PC-3 (cell line): Measurements from ENCODE around the gene NPTXR. TPM values are rescaled to one million over a fixed set of nuclear protein-coding genes. Genes with fewer than 3 reads are reported as not detected.
A peak's percentile ranks its signal among the peaks of the same experiment; 100 is the strongest.

ENCODE experiments used
- ATAC-seq: fragments of 200-7000 bp; cut with Tn5 transposase; 2 replicates; pipeline ENCODE4 v1.9.1; 2020; ENCODE audit warnings: mild to moderate bottlenecking, moderate library complexity
- BruUV-seq: library from RNA; stranded (reverse); fragments of 400-500 nt; replicated peaks from 2 replicates; lab custom pipeline; 2021; lab: Mats Ljungman, UMichigan
- CTCF ChIA-PET: fragments of 300-600 bp; sonication (Branson Sonifier 250); formaldehyde crosslinking; loops from one replicate; lab custom pipeline; 2022; ENCODE audit warnings: antibody characterized with exemption; lab: Charles Lee
- POLR2A ChIA-PET: fragments of 300-600 bp; sonication (Branson Sonifier 250); formaldehyde crosslinking; loops from one replicate; lab custom pipeline; 2022; ENCODE audit warnings: antibody characterized with exemption; ENCODE audit not compliant: unreplicated experiment; lab: Charles Lee
- DNase-seq: peaks from one replicate; pipeline ENCODE4 v3.0.0-alpha.2; 2015
- H2AFZ ChIP-seq: fragments of 300-600 bp; sonication (generic); 2 replicates; pipeline ENCODE4 v1.6.0; 2016; ENCODE audit warnings: antibody characterized with exemption, low read length
- H3F3A ChIP-seq: fragments of 300-600 bp; sonication (generic); one replicate; pipeline ENCODE4 v1.6.0; 2017; ENCODE audit warnings: antibody characterized with exemption, low read length, control low read depth, mild to moderate bottlenecking; ENCODE audit not compliant: unreplicated experiment
- H3K27ac ChIP-seq: fragments of 300-600 bp; sonication (generic); 2 replicates; pipeline ENCODE4 v1.5.1; 2016; ENCODE audit warnings: mild to moderate bottlenecking, low read length
- H3K27me3 ChIP-seq: fragments of 300-600 bp; sonication (generic); 2 replicates; pipeline ENCODE4 v1.6.1; 2016; ENCODE audit warnings: low read length, mixed read lengths
- H3K36me3 ChIP-seq: fragments of 300-600 bp; sonication (generic); 2 replicates; pipeline ENCODE4 v1.6.1; 2016; ENCODE audit warnings: low read depth, mixed run types, low read length, mixed read lengths
- H3K4me1 ChIP-seq: fragments of 300-600 bp; sonication (generic); 2 replicates; pipeline ENCODE4 v1.5.1; 2016; ENCODE audit warnings: low read length; ENCODE audit not compliant: insufficient read depth
- H3K4me2 ChIP-seq: fragments of 300-600 bp; sonication (generic); 2 replicates; pipeline ENCODE4 v1.6.0; 2016; ENCODE audit warnings: low read length
- H3K4me3 ChIP-seq: fragments of 300-600 bp; sonication (generic); 2 replicates; pipeline ENCODE4 v1.5.1; 2016; ENCODE audit warnings: mild to moderate bottlenecking, low read length, mixed read lengths
- H3K79me2 ChIP-seq: fragments of 300-600 bp; sonication (generic); 2 replicates; pipeline ENCODE4 v1.6.1; 2017; ENCODE audit warnings: low read length, mixed read lengths
- H3K9ac ChIP-seq: fragments of 300-600 bp; sonication (generic); 2 replicates; pipeline ENCODE4 v1.6.0; 2016; ENCODE audit warnings: mild to moderate bottlenecking, low read length
- H3K9me2 ChIP-seq: fragments of 300-600 bp; sonication (generic); replicated peaks from 2 replicates; pipeline ENCODE4 v1.6.1; 2016; ENCODE audit warnings: mixed run types, low read length, mixed read lengths
- H3K9me3 ChIP-seq: fragments of 300-600 bp; sonication (generic); 2 replicates; pipeline ENCODE4 v1.6.1; 2016; ENCODE audit warnings: low read length, mixed read lengths
- H4K20me1 ChIP-seq: fragments of 300-600 bp; sonication (generic); 2 replicates; pipeline ENCODE4 v1.6.1; 2016; ENCODE audit warnings: low read length, mixed read lengths
- EZH2 ChIP-seq: fragments of 300-600 bp; sonication (generic); IDR thresholded peaks from one replicate; pipeline ENCODE4 v1.6.1; 2017; ENCODE audit warnings: antibody characterized with exemption, mild to moderate bottlenecking, low read length; ENCODE audit not compliant: unreplicated experiment
- EZH2phosphoT487 ChIP-seq: fragments of 300-600 bp; sonication (generic); IDR thresholded peaks from 2 replicates; pipeline ENCODE4 v1.6.1; 2018; ENCODE audit warnings: mild to moderate bottlenecking, antibody characterized with exemption, low read length, borderline replicate concordance
- intact Hi-C: fragments of 100-400 bp; cut with micrococcal nuclease; formaldehyde crosslinking; loops from 2 replicates; pipeline ENCODE4 v1.9.0; 2023
- total RNA-seq: library from RNA; depleted of rRNA; stranded (reverse); fragments of >200 nt; gene quantifications from 2 replicates; pipeline ENCODE4 v1.2.3, GENCODE V29; 2014
- TF ChIP-seq, protein P1 (sequence below): fragments of 300-600 bp; sonication (generic); conservative IDR thresholded peaks from 2 replicates; pipeline ENCODE4 v1.5.1; 2017; ENCODE audit warnings: antibody characterized with exemption, low read depth, mild to moderate bottlenecking, low read length

NPTXR gene
- total RNA-seq, 1 experiment from 2014 or later = 2.8 TPM

DNA sequence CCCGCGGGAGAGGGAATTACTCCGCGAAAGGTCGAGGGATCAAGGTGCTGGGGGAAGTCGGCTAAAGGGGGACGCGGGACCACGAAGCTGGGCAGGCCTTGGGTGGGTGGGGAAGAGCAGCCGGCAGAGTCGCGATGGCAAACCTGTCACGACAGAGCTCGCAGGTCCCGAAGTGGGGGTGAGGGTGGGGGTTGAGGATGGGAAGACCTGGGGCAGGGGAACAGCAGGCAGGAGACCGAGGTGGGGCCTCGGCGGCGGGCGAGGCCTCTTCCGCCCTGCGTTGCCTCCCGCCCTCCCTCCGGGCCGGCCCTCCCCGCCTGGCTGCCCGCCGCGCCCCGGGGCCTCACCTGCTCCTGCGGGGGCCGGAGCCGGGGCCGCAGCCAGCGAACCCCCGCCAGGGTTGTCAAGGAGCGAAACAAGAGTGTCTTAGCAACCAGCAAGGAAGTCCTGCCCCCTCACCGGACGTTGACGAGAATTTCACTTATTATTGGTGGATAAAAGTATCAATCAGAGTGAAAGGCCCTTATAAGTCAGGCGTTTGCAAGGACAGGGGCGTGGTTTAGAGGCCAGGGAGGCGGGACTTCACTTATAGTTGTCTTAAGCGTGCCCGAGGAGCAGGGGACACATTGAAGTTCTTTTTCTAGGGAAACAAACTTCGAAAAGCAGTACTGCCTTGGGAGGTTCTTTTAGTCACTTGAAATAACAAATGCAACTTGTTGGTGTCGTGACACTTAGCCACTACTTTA, 49.9 kb downstream of the NPTXR start, which contains the start of gene DNAL4:
DNAL4 (minus strand) TSS at position 423 of the 746 bp plus-strand sequence. CDS start 11,412 bp downstream, outside the sequence.
- H3K9ac ChIP-seq = peak within 1 kb of the TSS; percentile 68
- peak within 1 kb of the TSS; percentile 81 for H3K4me3 ChIP-seq
- peaks cover 6% of the 10 kb centered on the region for H3K79me2 ChIP-seq
- no TSS peak for BruUV-seq
- H3K27ac ChIP-seq = no peak within 1 kb of the TSS
- TF ChIP-seq, protein P1, sequence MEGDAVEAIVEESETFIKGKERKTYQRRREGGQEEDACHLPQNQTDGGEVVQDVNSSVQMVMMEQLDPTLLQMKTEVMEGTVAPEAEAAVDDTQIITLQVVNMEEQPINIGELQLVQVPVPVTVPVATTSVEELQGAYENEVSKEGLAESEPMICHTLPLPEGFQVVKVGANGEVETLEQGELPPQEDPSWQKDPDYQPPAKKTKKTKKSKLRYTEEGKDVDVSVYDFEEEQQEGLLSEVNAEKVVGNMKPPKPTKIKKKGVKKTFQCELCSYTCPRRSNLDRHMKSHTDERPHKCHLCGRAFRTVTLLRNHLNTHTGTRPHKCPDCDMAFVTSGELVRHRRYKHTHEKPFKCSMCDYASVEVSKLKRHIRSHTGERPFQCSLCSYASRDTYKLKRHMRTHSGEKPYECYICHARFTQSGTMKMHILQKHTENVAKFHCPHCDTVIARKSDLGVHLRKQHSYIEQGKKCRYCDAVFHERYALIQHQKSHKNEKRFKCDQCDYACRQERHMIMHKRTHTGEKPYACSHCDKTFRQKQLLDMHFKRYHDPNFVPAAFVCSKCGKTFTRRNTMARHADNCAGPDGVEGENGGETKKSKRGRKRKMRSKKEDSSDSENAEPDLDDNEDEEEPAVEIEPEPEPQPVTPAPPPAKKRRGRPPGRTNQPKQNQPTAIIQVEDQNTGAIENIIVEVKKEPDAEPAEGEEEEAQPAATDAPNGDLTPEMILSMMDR = no peak
- TF ChIP-seq EZH2phosphoT487 = no peak
- TF ChIP-seq EZH2 = no peak
- H3F3A ChIP-seq = no peaks in the 10 kb centered on the region
- H3K36me3 ChIP-seq = no peaks in the 10 kb centered on the region
- H3K27me3 ChIP-seq = peaks cover 4% of the 10 kb centered on the region; the same call in 1 of the 2 replicates
- H3K4me2 ChIP-seq = peak within 1 kb of the TSS; percentile 92
- ChIA-PET POLR2A (interaction anchor here (0.7 kb wide), 1 partner anchor 18 kb away, joined by 3 read pairs; no protein-coding TSS in a partner anchor), CTCF (interaction anchor here (0.7 kb wide), 1 partner anchor 737 kb away, joined by 5 read pairs; no protein-coding TSS in a partner anchor)
- no peaks in the 10 kb centered on the region for H3K9me2 ChIP-seq
- peaks cover 14% of the 10 kb centered on the region for H3K4me1 ChIP-seq
- H3K9me3 ChIP-seq = no peaks in the 10 kb centered on the region
- DNase-seq = peak; percentile 98
- no peaks in the 10 kb centered on the region for H4K20me1 ChIP-seq
- intact Hi-C loops = no loop called here
- H2AFZ ChIP-seq = peak within 1 kb of the TSS; percentile 54
- peak; percentile 96 for ATAC-seq

DNA sequence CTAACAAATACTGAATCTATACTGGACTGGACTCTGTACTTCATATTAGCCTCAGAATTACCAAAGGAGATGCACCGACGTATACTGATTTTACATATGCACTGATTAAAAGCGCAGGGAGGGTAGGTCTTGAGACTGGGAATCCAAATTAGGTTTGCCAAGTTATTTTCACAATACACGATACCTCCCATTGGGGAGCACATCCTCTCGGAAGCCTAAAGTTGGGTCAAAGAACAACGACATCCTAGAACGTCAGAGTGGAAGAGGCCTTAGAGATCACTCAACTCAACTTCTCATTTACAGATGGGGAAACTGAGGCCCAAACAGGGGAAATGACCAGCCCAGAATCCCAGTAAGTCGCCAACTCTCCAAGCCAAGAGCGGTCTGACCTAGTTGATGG, 50.5 kb downstream of the NPTXR start:
- H3K36me3 ChIP-seq = no peaks in the 10 kb centered on the region
- ChIA-PET CTCF (interaction anchor here (0.7 to 1.0 kb wide), 2 partner anchors 24 to 737 kb away, joined by 3 to 5 read pairs; no protein-coding TSS in a partner anchor), POLR2A (interaction anchor here (0.6 kb wide), 1 partner anchor 9 kb away, joined by 8 read pairs; no protein-coding TSS in a partner anchor)
- TF ChIP-seq EZH2phosphoT487 (no peak), EZH2 (no peak)
- peak overlapping the region; percentile 54 for H2AFZ ChIP-seq
- intact Hi-C loops = no loop called here
- H3K4me3 ChIP-seq = peak overlapping the region; percentile 81
- ATAC-seq (no peak), DNase-seq (no peak)
- BruUV-seq = TSS peak; percentile 73
- no peaks in the 10 kb centered on the region for H4K20me1 ChIP-seq
- no peak overlapping the region for H3K27ac ChIP-seq
- H3F3A ChIP-seq = no peaks in the 10 kb centered on the region
- H3K9me2 ChIP-seq = no peaks in the 10 kb centered on the region
- H3K4me2 ChIP-seq = peak overlapping the region; percentile 92
- peaks cover 4% of the 10 kb centered on the region; the same call in 1 of the 2 replicates for H3K27me3 ChIP-seq
- peaks cover 6% of the 10 kb centered on the region for H3K79me2 ChIP-seq
- no peaks in the 10 kb centered on the region for H3K9me3 ChIP-seq
- H3K9ac ChIP-seq = peak overlapping the region; percentile 68
- peaks cover 18% of the 10 kb centered on the region for H3K4me1 ChIP-seq

DNA sequence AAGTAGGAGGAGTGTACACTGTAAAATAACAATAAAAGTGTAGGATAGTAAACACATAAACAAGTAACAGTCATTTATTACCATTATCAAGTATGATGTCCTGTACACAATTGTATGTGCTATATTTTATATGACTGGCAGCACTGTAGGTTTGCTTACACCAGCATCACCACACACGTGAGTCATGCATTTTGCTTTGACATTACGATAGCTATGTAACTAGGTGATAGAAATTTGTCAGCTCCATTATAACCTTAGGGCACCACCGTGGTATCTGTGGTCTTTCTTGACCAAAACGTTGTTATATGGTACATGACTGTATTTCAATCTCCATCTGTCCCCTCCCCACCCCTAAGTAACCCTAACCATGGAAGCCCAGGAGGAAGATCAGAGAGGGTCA, 51.0 kb downstream of the NPTXR start:
- TF ChIP-seq EZH2phosphoT487 = no peak
- TF ChIP-seq, protein P1 = no peak
- TF ChIP-seq EZH2 = no peak
- Histone ChIP-seq H3K9me2 (no peaks in the 10 kb centered on the region), H3K36me3 (no peaks in the 10 kb centered on the region), H3F3A (no peaks in the 10 kb centered on the region), H3K4me2 (peak overlapping the region; percentile 92), H3K79me2 (peaks cover 6% of the 10 kb centered on the region), H3K4me3 (peak overlapping the region; percentile 81), H3K9me3 (no peaks in the 10 kb centered on the region), H3K27me3 (peaks cover 4% of the 10 kb centered on the region; the same call in 1 of the 2 replicates), H3K4me1 (peaks cover 18% of the 10 kb centered on the region), H3K9ac (no peak overlapping the region), H2AFZ (no peak overlapping the region), H3K27ac (no peak overlapping the region), H4K20me1 (no peaks in the 10 kb centered on the region)
- CTCF ChIA-PET = interaction anchor here (1.0 kb wide), 1 partner anchor 24 kb away, joined by 3 read pairs; no protein-coding TSS in a partner anchor
- POLR2A ChIA-PET = interaction anchor here (0.6 kb wide), 2 partner anchors 10 to 1251 kb away, joined by 3 to 8 read pairs; no protein-coding TSS in a partner anchor
- DNase-seq (peak; percentile 53), ATAC-seq (peak; percentile 14; the same call in 1 of the 2 replicates)
- no TSS peak for BruUV-seq
- intact Hi-C loops = no loop called here
